RPMI7951 (cell line): Measurements from ENCODE around the gene PAF1. TPM values are rescaled to one million over a fixed set of nuclear protein-coding genes. Genes with fewer than 3 reads are reported as not detected.

Experiments used
- DNase-seq: peaks from one replicate; pipeline ENCODE4 v3.0.0-alpha.2; 2012; ENCODE audit warnings: low read depth
- total RNA-seq: library from RNA; depleted of rRNA; stranded (reverse); fragments of >200 nt; shearing (Covaris generic); gene quantifications from 2 replicates; pipeline ENCODE4 v1.2.3, GENCODE V29; 2014

PAF1 gene
- total RNA-seq, 1 experiment from 2014 or later: 59.4 TPM

DNA sequence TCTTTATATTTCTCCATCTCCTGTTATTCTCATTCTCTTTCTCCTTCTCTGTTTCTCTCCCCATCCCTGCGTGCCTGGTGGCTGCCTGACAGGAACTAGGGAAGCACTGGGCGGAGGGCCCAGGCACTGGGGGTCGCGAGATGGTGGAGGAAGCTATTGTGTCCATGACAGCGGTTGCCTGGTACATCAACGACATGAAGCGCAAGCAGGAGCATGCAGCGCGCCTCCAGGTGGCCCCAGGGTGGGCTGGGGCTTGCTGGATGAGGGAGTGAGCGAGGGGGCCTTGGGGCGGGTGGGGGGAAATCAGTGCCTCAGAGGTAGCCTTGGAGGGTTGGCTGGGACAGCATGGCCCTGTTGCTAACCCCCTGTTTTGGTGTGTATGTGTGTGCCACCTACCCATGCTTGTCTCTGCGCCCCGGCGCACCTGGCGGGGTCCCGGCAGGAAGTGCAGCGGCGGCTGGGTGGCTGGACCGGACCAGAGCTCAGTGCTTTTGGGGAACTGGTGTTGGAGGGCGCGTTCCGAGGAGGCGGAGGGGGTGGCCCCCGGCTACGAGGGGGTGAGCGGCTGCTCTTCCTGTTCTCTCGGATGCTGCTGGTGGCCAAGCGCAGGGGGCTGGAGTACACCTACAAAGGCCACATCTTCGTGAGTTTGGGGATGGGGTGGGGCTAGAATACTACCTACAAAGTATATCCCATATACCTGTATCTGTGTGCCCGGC is 26.7 kb upstream of the PAF1 start:
- DNase-seq: no peak

DNA sequence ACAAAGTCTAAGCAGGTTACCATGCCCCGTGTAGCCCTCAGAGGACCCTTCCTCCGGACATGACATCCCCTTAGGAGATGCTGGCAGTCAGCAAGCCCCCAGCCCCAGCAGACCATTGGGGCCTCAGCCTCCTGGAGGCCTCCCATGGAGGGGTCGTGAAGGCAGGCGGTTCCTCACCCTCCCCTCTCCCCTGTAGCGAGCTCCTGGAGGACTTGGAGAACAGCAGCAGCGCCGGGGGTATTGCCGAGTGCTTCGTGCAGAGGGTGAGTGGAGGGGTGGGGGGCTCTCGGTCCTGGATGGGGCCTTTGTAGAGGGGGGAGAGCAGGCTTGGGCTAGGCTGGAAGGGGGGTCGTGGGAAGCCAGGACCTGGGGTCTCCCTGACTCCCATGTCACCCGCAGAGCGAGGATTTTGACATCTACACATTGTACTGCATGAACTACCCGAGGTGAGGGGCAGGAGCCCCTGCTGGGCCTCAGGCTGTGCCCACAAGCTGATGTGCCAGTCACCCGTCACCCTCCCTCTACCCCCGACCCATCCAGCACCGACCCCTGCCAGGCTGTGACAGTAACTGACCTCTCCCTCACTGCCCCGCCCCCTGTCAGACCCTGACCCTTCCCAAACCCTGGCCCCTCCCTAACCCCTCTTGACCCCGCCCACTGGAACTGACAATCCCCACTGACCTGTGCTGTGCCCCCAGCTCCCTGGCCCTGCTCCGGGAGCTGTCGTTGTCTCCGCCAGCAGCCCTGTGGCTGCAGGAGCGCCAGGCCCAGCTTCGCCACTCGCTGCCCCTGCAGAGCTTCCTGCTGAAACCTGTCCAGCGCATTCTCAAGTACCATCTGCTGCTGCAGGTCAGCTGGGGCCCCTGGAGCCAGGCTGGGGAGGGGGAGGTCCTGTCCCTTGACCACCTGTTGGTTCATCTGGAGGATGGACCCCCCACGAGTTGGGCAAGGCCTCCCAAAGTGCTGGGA is 25.5 kb upstream of the PAF1 start:
- no peak for DNase-seq

DNA sequence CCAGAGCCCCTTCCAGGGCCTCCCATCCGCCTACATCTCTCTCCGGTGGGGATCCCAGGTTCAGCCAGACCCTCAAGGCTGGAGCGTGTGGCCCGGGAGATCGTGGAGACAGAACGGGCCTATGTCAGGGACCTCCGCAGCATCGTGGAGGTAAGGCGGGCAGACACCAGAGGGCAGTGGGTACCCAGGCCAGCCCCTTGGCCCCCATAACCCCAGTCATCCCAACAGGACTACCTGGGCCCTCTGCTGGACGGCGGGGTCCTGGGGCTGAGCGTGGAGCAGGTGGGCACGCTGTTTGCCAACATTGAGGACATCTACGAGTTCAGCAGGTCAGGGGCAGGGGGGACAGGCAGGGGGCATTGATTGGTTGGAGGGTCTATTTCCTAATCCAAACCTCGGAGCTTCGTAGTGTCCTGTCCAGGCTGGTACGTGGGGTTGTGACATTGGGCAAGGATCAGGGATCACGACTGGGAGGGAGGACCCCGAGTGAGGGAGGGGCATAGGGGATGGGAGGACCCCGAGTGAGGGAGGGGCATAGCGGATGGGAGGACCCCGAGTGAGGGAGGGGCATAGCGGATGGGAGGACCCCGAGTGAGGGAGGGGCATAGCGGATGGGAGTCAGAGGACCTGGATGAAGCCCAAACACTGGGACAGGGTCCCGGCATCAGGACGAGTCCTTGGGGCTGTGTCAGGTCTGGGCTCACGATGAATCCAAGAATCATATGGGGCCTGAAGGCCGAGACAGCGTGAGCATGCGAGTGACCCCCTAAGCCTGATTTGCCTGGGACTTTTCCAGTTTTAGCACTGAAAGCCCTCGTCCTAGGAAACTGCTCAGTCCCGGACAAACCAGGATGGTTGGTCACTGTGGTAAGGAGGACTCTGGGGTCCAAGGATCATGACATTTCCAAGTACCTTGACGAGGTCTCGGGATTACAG is 24.5 kb upstream of the PAF1 start:
- DNase-seq: no peak

DNA sequence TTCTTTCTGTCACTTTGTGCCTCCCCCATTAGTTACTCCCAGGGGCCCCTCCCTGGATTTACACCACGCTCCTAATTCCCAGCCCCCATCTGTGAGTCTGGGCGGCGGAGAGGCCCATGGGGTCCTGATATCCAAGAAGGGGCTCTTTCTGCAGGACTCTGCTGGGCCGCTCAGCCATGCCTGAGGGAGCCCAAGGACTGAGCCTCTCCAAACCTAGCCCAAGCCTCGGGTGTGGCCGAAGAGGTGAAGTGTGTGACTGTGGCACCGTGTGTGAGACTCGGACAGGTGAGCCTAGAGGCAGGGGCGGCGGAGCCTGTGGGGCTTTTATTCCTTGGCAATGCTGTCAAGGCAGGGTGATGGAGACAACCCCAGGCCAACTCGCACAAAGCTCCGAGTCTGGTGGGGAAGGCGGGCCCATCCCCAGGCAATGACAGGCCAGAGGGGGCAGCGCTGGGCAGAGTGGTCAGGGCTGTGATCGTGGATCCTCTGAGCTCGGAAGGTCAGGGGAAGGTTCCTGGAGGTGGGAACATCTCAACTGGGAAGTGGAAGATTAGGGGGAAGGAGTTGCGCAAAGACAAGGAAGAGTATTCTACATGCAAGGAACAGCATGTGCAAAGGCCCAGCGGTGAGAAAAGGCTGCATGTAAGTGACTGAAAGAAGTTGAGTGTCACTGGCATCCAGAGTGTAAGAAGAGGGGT is 23.2 kb upstream of the PAF1 start:
- no peak for DNase-seq

DNA sequence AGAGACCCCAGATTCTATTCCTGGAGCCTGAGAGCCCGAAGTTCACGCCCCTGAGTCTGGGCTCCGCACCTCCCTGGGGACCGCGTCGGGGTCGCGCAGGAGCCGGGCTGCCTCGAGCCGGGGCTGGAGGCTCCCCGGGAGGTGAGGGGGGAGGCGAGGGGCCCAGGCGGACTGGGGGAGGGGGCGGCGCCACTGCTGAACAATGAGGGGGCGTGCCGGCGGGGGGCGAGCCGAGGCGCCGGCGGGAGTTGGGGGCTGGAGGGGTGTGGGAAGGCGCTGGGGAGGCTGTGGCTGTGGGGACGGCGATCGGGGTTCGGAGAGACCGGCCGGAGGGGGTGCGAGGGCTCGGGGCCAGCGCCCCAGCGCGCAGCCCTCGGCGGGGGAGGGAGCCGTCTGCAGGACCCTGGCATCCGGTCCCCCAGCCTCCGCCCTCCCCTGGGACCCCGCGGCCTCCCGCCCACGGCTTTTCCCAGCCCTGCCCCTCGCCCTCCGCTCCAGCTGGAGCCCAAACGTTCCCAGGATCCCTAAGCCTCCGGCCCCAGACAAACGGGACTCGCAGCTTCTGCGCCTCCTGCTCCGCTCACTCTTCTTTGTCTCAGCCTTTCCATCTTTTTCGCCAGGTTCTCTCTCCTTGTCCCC is 22.5 kb upstream of the PAF1 start:
- peak; percentile 49 for DNase-seq

DNA sequence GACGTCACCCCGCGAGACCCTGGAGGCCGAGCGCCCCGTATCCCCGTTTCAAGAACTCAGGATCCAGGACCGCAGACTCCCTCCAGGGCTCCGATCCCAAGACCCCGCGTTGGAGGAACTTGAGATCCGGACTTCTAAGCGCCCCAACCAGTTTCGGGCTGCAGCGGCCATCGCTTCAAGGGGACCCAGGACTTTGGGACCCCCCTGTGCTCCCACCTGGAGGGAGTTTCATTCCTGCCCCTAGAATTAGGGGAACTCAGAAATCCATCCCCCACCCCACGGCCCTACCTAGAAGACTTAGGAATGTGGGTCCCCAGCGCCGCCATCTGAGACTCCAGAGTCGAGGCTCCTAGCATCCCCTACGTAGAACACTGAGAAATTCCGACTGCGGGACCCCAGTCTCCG is 22.0 kb upstream of the PAF1 start:
- DNase-seq: no peak

DNA sequence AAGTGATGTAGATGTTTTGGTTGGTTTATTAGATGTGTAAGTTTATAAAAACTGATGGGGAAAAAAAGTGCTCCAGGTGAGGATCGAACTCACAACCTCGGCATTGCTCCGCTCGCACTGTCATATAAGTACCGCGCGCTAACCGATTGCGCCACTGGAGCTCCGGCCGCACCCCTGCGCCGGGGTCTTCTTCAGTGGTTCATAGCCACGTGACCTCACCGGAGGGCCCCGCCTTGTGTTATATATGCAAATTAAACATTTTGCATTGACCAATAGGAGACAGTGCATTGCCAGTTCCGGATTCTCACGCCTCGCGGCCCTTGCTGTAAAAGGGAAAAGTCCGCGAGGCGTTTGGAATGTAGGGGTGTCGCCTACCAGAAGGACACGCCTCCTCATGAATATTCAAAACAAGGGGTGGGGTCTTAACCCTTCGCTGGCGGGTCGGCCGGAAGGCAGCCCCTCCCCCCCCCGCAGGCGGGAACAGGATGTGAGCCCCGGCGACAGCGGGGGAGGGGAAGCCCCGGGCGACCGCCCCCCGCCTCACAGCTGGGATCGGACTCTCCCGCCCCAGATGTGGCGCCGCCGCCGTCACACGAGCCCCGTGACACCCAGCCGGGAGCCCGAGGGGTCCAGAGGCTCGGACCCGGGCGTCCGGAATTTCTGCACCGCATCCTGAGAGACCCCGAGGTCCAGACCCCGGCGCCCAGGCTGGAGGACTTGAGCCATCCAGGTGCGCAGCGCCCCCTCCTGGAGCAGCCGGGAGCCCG is 21.4 kb upstream of the PAF1 start, which contains the start of gene PLEKHG2:
Gene PLEKHG2, plus strand, starts transcription at position 570 of the 767 bp plus-strand sequence. CDS start 1,418 bp downstream, outside the sequence.
- DNase-seq: peak; percentile 100

DNA sequence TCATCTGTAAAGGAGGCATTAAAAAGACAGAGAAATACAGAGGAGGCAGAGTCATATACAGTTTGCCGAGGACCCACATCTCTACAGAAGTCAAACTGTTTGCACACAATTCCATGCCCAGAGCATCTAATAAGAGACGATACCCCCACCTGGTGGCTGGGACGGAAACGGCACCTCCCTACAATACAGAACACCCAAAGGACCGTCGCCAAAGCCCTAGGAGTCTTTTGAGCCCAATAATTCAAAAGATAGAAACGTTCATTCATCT is 20.9 kb upstream of the PAF1 start:
- DNase-seq: peak; percentile 89

DNA sequence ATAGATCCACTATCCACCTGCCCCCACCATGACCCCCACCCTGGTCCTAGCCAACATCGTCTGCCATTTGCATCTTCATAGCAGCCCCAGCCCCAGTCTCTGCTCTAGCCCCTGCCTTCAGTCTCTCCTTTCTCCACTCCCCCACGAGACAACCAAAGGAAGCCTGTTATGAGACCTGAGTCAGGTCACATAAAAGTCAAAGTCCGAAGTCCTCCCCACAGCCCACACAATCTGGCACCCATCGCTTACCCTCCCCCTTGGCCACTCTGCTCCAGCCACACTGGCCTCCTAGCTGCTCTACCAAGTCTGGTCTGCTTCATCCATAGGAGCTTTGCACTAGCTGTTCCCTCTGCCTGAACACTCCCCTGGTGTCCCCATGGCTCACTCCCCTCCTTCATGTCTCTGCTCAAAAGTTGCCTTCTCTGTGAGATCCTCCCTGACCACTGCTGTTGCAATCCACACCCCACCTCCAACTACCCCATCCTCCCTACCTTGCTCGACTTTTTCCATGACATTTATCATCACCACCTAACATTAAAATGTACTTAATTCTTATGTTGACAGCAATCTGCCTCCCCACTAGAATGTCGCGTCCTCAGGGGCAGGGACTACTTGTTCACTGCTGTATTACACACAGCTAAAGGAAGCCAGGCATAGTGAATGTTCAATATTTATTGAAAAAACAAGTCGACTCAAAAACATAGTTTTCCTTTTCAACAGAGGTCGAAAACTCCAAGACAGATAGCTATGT is 20.4 kb upstream of the PAF1 start:
- DNase-seq: no peak

DNA sequence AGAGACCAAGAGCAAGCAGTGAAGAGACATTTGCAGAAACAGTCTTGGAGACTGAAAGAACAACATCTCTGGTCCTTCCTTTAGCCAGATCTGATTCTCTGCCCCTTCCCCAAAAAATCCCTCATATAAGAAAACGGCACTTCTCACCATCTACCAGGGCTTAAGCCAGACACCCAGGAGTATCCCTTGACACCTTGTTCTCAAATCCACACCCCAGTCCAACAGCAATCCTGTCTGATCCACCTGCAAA is 19.9 kb upstream of the PAF1 start:
- no peak for DNase-seq

DNA sequence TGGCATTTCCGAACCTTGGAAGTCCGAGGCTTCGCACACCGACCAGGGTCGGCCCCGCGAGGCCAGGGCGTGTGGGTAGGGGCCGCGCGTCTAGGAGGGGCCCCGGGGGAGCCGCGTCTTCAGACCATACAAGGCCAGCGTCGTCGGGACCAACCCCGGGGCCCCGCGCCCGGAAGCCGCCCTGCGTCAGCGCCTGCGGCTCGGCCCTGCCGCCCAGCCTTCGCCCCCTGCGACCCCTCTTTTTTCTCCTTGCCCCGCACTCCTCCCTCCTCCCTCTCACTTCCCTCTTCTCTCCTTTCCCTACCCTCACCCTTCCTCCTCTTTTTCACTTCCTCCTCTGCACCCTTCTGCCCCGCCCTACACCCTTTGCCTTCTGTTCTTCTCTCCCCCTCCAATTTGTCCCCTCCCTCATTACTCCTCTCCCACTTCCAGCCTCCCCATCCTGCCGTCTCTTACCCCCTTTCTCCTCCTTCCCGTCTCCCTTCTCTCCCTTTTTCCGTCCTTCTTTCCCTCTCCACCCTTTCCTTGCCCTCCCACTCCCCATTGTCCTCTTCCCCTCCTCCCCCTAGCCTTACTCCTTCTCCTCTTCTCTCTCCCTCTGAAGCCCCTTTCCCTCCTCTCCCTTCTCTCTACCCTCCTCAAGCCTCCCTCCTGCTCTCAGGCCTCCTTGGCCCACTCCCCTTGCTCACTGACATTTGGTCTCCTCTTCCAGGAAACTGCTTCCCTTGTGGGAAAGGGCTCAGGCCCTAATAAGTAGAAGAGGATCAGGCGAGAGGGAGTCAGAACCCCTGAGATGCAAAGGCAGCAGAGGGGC is 19.3 kb upstream of the PAF1 start:
- DNase-seq: peak; percentile 65

DNA sequence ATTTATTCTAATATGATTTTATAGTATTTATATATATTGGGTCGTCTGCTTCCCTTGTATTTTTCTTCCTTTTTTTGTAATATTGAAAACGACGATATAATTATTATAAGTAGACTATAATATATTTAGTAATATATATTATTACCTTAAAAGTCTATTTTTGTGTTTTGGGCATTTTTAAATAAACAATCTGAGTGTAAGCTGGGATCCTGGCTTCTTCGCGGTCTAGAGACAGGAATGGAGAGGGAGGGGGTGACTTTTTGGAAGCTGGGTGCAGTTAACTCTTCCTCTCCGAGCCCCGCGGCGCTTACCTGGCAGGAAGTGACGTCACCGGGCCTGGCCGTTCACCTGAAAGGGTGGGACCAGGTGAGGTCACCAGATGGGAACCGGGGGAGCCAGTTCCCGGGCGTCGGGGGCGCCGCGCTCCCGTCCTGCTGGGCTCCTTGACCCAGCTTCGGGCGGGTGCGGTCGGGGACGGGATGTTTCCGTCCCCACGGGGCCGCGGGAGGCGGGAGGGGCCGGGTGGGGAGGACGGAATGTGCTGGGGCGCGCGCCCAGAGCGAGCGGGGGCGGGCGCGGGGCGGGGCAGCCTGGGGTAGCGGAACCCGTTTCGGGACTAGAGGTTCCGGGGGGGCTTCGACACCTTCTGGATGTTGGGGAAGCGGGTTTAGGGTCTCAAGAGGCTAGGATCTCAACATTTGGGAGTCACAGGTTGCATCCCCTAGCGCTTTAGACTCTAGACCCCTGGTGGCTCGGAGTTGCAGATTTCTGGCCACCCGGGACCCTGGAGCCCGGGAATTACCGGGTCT is 18.5 kb upstream of the PAF1 start:
- peak; percentile 73 for DNase-seq

DNA sequence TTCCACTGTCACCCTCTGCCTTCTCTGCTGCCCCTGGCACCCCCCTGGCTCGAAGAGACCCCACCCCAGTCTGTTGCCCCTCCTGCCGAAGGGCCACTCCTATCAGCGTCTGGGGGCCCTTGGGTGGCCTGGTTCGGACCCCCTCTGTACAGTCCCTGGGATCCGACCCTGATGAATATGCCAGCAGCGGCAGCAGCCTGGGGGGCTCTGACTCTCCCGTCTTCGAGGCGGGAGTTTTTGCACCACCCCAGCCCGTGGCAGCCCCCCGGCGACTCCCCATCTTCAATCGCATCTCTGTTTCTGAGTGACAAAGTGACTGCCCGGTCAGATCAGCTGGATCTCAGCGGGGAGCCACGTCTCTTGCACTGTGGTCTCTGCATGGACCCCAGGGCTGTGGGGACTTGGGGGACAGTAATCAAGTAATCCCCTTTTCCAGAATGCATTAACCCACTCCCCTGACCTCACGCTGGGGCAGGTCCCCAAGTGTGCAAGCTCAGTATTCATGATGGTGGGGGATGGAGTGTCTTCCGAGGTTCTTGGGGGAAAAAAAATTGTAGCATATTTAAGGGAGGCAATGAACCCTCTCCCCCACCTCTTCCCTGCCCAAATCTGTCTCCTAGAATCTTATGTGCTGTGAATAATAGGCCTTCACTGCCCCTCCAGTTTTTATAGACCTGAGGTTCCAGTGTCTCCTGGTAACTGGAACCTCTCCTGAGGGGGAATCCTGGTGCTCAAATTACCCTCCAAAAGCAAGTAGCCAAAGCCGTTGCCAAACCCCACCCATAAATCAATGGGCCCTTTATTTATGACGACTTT is 17.7 kb upstream of the PAF1 start:
- DNase-seq: peak; percentile 27

DNA sequence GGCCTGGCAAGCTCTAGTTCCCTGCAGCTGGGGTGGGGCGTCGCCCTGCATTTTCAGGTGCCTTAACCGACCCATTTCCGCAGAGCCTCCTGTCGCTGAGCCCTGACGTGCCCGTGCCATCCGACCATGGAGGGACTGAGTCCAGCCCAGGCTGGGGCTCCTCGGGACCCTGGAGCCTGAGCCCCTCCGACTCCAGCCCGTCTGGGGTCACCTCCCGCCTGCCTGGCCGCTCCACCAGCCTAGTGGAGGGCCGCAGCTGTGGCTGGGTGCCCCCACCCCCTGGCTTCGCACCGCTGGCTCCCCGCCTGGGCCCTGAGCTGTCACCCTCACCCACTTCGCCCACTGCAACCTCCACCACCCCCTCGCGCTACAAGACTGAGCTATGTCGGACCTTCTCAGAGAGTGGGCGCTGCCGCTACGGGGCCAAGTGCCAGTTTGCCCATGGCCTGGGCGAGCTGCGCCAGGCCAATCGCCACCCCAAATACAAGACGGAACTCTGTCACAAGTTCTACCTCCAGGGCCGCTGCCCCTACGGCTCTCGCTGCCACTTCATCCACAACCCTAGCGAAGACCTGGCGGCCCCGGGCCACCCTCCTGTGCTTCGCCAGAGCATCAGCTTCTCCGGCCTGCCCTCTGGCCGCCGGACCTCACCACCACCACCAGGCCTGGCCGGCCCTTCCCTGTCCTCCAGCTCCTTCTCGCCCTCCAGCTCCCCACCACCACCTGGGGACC is 16.9 kb upstream of the PAF1 start:
- DNase-seq: no peak

DNA sequence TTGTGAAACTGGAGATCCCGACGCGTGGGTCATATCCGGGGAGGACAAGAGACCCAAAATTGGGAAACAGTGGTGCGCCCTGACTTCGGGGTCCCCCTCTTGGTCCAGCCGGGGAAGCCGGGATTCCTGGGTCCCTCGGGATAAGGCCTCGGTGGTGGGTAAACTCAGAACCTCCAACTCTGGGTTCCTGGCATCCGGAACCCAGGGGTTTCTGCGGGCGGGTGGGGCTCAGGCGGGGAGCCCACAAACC is 16.4 kb upstream of the PAF1 start:
- DNase-seq: no peak

DNA sequence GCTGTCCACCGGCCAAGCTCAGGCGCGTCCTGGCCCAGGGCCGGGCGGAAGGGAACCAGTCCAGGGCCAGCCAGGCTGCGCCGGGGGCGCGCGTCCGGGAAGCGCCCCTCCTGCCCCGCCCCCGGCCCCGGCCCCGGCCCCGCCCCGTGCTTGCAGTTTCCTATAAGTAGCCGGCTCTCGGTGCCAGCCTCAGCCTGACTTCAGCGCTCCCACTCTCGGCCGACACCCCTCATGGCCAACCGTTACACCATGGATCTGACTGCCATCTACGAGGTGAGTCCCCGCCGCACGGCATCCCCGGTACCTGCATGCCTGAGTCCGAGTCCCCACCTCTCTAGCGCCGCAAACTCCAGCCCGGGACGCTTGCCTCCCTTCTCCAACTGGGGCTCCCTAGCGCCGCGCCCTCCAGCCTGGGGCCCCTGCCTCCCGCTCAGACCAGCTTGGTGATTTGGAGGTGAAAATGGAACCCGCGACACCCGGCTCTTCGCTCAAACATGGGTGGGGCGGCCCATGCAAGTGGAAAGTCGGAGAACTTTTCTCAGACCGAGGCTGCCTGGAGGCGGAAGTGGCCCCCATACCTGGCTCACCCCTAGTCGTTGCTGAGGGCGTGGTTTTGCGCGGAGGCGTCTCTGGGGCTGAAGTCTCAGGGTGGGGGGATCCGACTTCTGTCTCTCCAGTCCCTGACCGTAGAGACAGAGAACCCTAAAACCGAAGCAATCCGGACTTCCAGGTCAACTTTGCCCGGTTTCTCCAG is 15.9 kb upstream of the PAF1 start, which contains the start of gene ZFP36:
Gene ZFP36, plus strand, starts transcription at position 192 of the 754 bp plus-strand sequence. Its CDS starts 58 bp downstream, at position 250.
- DNase-seq: peak; percentile 84
